ENCODE measurements around the gene UTP20.

Gene UTP20

GRCh38 chr12:101436136-101436535, 156.2 kb downstream of the UTP20 start:
- DNase-seq (ENCODE audit: low read depth in 2 of 2) = no peak

Measured in stimulated activated CD4-positive, alpha-beta T cell treated with anti-CD3 and anti-CD28 coated beads, Interleukin-12 subunit alpha, Interleukin-12 subunit beta, amount 100 ng/mL, for 24 hours (primary cell).